Caco-2 (cell line): ENCODE data around the gene TAT. TPM values are rescaled to one million over a fixed set of nuclear protein-coding genes. Genes with fewer than 3 reads are reported as not detected.
A peak's percentile ranks its signal among the peaks of the same experiment; 100 is the strongest.
"Not testable (repeated sequence)": the region's sequence is repeated elsewhere in the genome, so short reads cannot be mapped to it uniquely, and the experiment has no call there.

ENCODE experiments used
- BruUV-seq: library from RNA; stranded (reverse); fragments of 400-500 nt; replicated peaks from 2 replicates; lab custom pipeline; 2021; lab: Mats Ljungman, UMichigan
- CTCF ChIA-PET: fragments of 300-600 bp; sonication (Branson Sonifier 250); formaldehyde crosslinking; loops from one replicate; lab custom pipeline; 2022; ENCODE audit warnings: antibody characterized with exemption; lab: Charles Lee
- POLR2A ChIA-PET: fragments of 300-600 bp; sonication (Branson Sonifier 250); formaldehyde crosslinking; loops from one replicate; lab custom pipeline; 2022; ENCODE audit warnings: antibody characterized with exemption; lab: Charles Lee
- DNase-seq, 2 experiments: peaks; one replicate each; pipeline versions ENCODE4 v3.0.0 to v3.0.0-alpha.2; 2020 to 2022
- H3K27me3 ChIP-seq: replicated peaks from 2 replicates; pipeline ENCODE4 v1.6.0; 2011; ENCODE audit warnings: low read length; ENCODE audit not compliant: control insufficient read depth, insufficient read depth
- H3K36me3 ChIP-seq: 2 replicates; pipeline ENCODE4 v1.5.1; 2011; ENCODE audit warnings: low read length; ENCODE audit not compliant: control insufficient read depth, insufficient read depth
- H3K4me1 ChIP-seq: fragments of 250-450 bp; sonication (Bioruptor Pico); 2 replicates; pipeline ENCODE4 v1.5.1; 2020; ENCODE audit warnings: mild to moderate bottlenecking
- H3K4me3 ChIP-seq: 2 replicates; pipeline ENCODE4 v1.5.1; 2011; ENCODE audit warnings: low read depth, mild to moderate bottlenecking, control low read depth, low read length
- H3K9me3 ChIP-seq: fragments of 250-450 bp; sonication (Bioruptor Pico); 2 replicates; pipeline ENCODE4 v1.5.1; 2020; ENCODE audit warnings: mild to moderate bottlenecking, moderate library complexity
- H3K27ac Mint-ChIP-seq: one replicate; pipeline ENCODE4 v1.8.0; 2022; ENCODE audit warnings: mixed read lengths; ENCODE audit not compliant: unreplicated experiment
- H3K27me3 Mint-ChIP-seq: one replicate; pipeline ENCODE4 v1.8.0; 2022; ENCODE audit warnings: mixed read lengths; ENCODE audit not compliant: insufficient read depth, unreplicated experiment
- H3K36me3 Mint-ChIP-seq: one replicate; pipeline ENCODE4 v1.8.0; 2022; ENCODE audit warnings: mild to moderate bottlenecking, mixed read lengths; ENCODE audit not compliant: insufficient read depth, unreplicated experiment
- H3K4me1 Mint-ChIP-seq: one replicate; pipeline ENCODE4 v1.8.0; 2022; ENCODE audit warnings: low read depth, mixed read lengths; ENCODE audit not compliant: unreplicated experiment
- H3K4me3 Mint-ChIP-seq: one replicate; pipeline ENCODE4 v1.8.0; 2022; ENCODE audit warnings: mild to moderate bottlenecking, moderate library complexity, mixed read lengths; ENCODE audit not compliant: unreplicated experiment
- H3K9me3 Mint-ChIP-seq: one replicate; pipeline ENCODE4 v1.8.0; 2022; ENCODE audit warnings: mixed read lengths; ENCODE audit not compliant: unreplicated experiment
- intact Hi-C: fragments of 100-400 bp; cut with micrococcal nuclease; formaldehyde crosslinking; loops from one replicate; pipeline ENCODE4 v1.10.0; 2022; ENCODE audit not compliant: unreplicated experiment
- total RNA-seq: library from RNA; stranded (reverse); gene quantifications from 2 replicates; pipeline ENCODE4 v1.2.3, GENCODE V29; 2022
- TF ChIP-seq, protein P1 (sequence below), 2 experiments: fragments of 200-600 bp in 1 of 2; IDR thresholded peaks; 1 replicate in 1 of 2; 2 replicates in 1 of 2; pipeline versions ENCODE4 v1.5.1 to v1.8.0; 2011 to 2022; ENCODE audit warnings: antibody characterized with exemption in 1 of 2, control low read depth in 1 of 2, inconsistent platforms in 1 of 2, low read depth in 1 of 2, low read length in 1 of 2, mild to moderate bottlenecking in 1 of 2, moderate library complexity in 1 of 2; ENCODE audit not compliant: insufficient read depth in 1 of 2, severe bottlenecking in 1 of 2, unreplicated experiment in 1 of 2

Gene TAT
- total RNA-seq, 1 experiment from 2014 or later = not detected

DNA sequence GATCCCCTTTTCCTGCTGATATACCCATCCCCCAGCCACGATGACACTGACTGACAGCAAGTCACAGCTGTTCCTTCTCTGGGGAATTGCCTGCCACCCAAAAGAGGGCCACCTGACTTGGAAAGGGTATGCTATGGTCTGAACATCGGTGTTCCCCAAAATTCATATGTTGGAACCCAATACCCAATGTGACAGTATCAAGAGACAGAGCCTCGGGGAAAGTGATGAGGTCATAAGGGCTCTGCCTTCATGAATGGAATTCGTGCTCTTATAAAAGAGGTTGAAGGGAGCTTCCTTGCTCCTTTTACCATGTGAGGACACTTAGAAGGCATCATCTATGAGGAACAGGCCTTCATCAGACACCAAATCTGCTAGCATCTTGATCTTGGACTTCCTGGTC lies 41.5 kb upstream of the TAT start:
- no peaks in the 10 kb centered on the region for H3K9me3 Mint-ChIP-seq
- no peaks in the 10 kb centered on the region for H3K36me3 ChIP-seq
- no peak overlapping the region for H3K4me3 ChIP-seq
- H3K4me1 Mint-ChIP-seq = no peaks in the 10 kb centered on the region
- no peaks in the 10 kb centered on the region for H3K9me3 ChIP-seq
- no TSS peak for BruUV-seq
- peaks cover 8% of the 10 kb centered on the region for H3K27me3 Mint-ChIP-seq
- no peak overlapping the region for H3K4me3 Mint-ChIP-seq
- H3K4me1 ChIP-seq = no peaks in the 10 kb centered on the region
- POLR2A ChIA-PET = no interaction called here
- H3K27ac Mint-ChIP-seq = no peak overlapping the region
- H3K27me3 ChIP-seq = no peaks in the 10 kb centered on the region
- CTCF ChIA-PET = no interaction called here
- DNase-seq = no peak
- intact Hi-C loops = no loop called here
- no peaks in the 10 kb centered on the region for H3K36me3 Mint-ChIP-seq
- TF ChIP-seq, protein P1, sequence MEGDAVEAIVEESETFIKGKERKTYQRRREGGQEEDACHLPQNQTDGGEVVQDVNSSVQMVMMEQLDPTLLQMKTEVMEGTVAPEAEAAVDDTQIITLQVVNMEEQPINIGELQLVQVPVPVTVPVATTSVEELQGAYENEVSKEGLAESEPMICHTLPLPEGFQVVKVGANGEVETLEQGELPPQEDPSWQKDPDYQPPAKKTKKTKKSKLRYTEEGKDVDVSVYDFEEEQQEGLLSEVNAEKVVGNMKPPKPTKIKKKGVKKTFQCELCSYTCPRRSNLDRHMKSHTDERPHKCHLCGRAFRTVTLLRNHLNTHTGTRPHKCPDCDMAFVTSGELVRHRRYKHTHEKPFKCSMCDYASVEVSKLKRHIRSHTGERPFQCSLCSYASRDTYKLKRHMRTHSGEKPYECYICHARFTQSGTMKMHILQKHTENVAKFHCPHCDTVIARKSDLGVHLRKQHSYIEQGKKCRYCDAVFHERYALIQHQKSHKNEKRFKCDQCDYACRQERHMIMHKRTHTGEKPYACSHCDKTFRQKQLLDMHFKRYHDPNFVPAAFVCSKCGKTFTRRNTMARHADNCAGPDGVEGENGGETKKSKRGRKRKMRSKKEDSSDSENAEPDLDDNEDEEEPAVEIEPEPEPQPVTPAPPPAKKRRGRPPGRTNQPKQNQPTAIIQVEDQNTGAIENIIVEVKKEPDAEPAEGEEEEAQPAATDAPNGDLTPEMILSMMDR (IDR thresholded peaks at IDR 0.05; ENCODE audit: insufficient read depth in 1 of 2, low read depth in 1 of 2, low read length in 1 of 2, severe bottlenecking in 1 of 2, unreplicated experiment in 1 of 2) = no peak

DNA sequence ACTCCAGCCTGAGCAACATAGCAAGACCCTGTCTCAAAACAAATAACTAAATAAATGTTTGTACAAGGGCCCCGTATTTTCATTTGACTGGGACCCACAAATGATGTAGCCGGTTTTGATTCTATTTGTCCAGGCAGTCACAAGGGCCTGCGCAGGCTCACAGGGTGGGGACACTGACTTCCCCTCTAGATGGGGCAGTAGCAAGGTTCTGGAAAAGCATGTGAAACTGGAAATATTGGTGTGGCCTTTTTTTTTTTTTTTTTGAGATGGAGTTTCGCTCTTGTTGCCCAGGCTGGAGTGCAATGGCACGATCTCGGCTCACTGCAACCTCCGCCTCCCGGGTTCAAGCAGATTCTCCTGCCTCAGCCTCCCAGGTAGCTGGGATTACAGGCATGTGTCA lies 38.1 kb upstream of the TAT start:
- H3K9me3 ChIP-seq, H3K27ac Mint-ChIP-seq, H3K9me3 Mint-ChIP-seq, H3K4me3 ChIP-seq, H3K4me3 Mint-ChIP-seq, H3K36me3 Mint-ChIP-seq, H3K36me3 ChIP-seq, H3K4me1 ChIP-seq, intact Hi-C loops, H3K27me3 ChIP-seq, BruUV-seq, H3K4me1 Mint-ChIP-seq: not testable (repeated sequence)
- DNase-seq = peak in 1 of 2 experiments; percentile 40
- POLR2A ChIA-PET = interaction anchor here (0.7 kb wide), 1 partner anchor 50 kb away, joined by 5 read pairs; no protein-coding TSS in a partner anchor
- TF ChIP-seq, protein P1 (IDR thresholded peaks at IDR 0.05; ENCODE audit: insufficient read depth in 1 of 2, low read depth in 1 of 2, low read length in 1 of 2, severe bottlenecking in 1 of 2, unreplicated experiment in 1 of 2) = peak in 1 of 2 experiments; percentile 18
- peaks cover 10% of the 10 kb centered on the region for H3K27me3 Mint-ChIP-seq
- CTCF ChIA-PET = interaction anchor here (0.7 to 1.6 kb wide), 2 partner anchors 11 to 50 kb away, joined by 4 to 12 read pairs; partner anchors contain the start of gene MARVELD3

DNA sequence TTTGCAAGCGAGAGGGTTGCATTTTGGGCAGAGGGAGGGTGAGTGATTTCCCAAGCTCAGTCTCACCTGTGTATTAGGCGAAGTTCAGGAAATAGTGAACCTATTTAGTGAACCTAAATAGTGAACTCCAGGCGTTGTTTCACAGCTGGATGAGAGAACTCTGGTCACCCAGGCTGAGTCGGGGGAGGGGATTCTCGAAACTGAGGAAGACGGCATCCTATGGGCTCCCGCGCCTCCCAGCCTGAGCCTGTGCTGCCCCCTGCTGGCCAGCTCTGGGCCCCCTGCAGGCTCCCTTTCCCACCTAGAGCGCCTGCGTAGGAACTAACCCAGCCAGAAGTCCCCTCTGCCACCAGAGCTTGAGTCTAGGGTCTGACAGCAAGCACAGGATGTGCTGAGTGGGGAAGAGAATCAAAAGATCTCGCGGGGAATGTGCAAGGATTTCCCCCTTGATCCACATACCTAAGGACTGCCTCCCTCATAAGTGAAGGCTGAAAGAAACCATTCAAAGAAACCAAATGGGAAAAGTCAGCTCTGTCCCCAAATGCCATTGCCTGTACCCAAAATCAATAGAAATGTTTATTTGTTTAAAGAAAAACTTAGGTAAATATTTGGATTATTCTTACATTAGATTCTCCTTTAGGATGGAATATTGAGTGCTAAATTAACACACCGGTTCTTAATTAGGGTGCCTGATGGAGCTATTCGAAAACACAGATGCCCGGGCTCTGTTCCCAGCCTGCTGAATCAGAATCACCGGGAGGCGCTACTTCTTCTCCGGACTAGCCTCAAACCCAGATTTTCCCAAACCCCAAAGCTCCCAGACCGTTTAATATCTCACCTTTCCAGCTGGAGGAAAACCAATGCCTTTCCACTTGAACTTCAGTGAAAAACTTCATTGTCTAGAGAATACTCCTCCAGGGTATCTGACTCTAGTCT lies 34.3 kb upstream of the TAT start:
- no peaks in the 10 kb centered on the region for H3K36me3 ChIP-seq
- POLR2A ChIA-PET = interaction anchor here (0.5 to 1.9 kb wide), 3 partner anchors 15 to 674 kb away, joined by 4 to 14 read pairs (median 9); partner anchors contain the start of gene MARVELD3
- H3K9me3 ChIP-seq = no peaks in the 10 kb centered on the region
- Mint-ChIP-seq H3K4me1 (no peaks in the 10 kb centered on the region), H3K27ac (no peak overlapping the region), H3K9me3 (no peaks in the 10 kb centered on the region), H3K27me3 (peaks cover 3% of the 10 kb centered on the region), H3K36me3 (peaks cover 4% of the 10 kb centered on the region), H3K4me3 (no peak overlapping the region)
- CTCF ChIA-PET = interaction anchor here (0.7 to 3.8 kb wide), 19 partner anchors 15 to 350 kb away, joined by 3 to 124 read pairs (median 4); partner anchors contain the start of gene MARVELD3
- TF ChIP-seq, protein P1 (IDR thresholded peaks at IDR 0.05; ENCODE audit: insufficient read depth in 1 of 2, low read depth in 1 of 2, low read length in 1 of 2, severe bottlenecking in 1 of 2, unreplicated experiment in 1 of 2) = peak; percentile 99 to 100
- peak; percentile 86 to 94 for DNase-seq
- H3K4me3 ChIP-seq = no peak overlapping the region
- no TSS peak for BruUV-seq
- no peaks in the 10 kb centered on the region for H3K27me3 ChIP-seq
- intact Hi-C loops = loop anchor here (1.0 kb wide), 5 partner anchors 34 to 199 kb away; no protein-coding TSS in a partner anchor
- H3K4me1 ChIP-seq = no peaks in the 10 kb centered on the region
